Body of pancreas (tissue), 4 donors: ENCODE measurements around the gene PRM2.

Experiments
- POLR2A ChIP-seq, 3 donors: fragments of 450-650 bp; IDR thresholded peaks; one replicate each; pipeline ENCODE4 v1.6.1; 2016; ENCODE audit warnings: antibody characterized with exemption in 3 of 3, mild to moderate bottlenecking in 2 of 3
- TF ChIP-seq, protein P1 (sequence below), 7 experiments: fragments of 450-650 bp in 4 of 7; fragments of 200-600 bp in 3 of 7; sonication (generic) in 3 of 7; IDR thresholded peaks; one replicate each; pipeline ENCODE4 v1.5.1; 2016 to 2019; ENCODE audit warnings: antibody characterized with exemption in 7 of 7

GRCh38 chr16:11285842-11286241 lies 9.6 kb upstream of the PRM2 start:
- TF ChIP-seq, protein P1, sequence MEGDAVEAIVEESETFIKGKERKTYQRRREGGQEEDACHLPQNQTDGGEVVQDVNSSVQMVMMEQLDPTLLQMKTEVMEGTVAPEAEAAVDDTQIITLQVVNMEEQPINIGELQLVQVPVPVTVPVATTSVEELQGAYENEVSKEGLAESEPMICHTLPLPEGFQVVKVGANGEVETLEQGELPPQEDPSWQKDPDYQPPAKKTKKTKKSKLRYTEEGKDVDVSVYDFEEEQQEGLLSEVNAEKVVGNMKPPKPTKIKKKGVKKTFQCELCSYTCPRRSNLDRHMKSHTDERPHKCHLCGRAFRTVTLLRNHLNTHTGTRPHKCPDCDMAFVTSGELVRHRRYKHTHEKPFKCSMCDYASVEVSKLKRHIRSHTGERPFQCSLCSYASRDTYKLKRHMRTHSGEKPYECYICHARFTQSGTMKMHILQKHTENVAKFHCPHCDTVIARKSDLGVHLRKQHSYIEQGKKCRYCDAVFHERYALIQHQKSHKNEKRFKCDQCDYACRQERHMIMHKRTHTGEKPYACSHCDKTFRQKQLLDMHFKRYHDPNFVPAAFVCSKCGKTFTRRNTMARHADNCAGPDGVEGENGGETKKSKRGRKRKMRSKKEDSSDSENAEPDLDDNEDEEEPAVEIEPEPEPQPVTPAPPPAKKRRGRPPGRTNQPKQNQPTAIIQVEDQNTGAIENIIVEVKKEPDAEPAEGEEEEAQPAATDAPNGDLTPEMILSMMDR (IDR thresholded peaks at IDR 0.05) = no peak
- TF ChIP-seq POLR2A (IDR thresholded peaks at IDR 0.05) = no peak
